Glutamatergic neuron (in vitro differentiated cells): ENCODE data around the gene DCUN1D3. TPM values are rescaled to one million over a fixed set of nuclear protein-coding genes. Genes with fewer than 3 reads are reported as not detected.

Source experiments
- DNase-seq: peaks from one replicate; pipeline ENCODE4 v3.0.0; 2022
- H3K27ac Mint-ChIP-seq: one replicate; pipeline ENCODE4 v1.8.0; 2020; ENCODE audit warnings: mild to moderate bottlenecking, mixed read lengths, inconsistent platforms; ENCODE audit not compliant: unreplicated experiment
- H3K27me3 Mint-ChIP-seq: one replicate; pipeline ENCODE4 v1.8.0; 2020; ENCODE audit warnings: mild to moderate bottlenecking, moderate library complexity, mixed read lengths, inconsistent platforms; ENCODE audit not compliant: unreplicated experiment
- H3K36me3 Mint-ChIP-seq: one replicate; pipeline ENCODE4 v1.8.0; 2020; ENCODE audit warnings: mild to moderate bottlenecking, mixed read lengths, inconsistent platforms; ENCODE audit not compliant: unreplicated experiment
- H3K4me1 Mint-ChIP-seq: one replicate; pipeline ENCODE4 v1.8.0; 2020; ENCODE audit warnings: mild to moderate bottlenecking, low read depth, mixed read lengths, inconsistent platforms; ENCODE audit not compliant: unreplicated experiment
- H3K4me3 Mint-ChIP-seq: one replicate; pipeline ENCODE4 v1.8.0; 2020; ENCODE audit warnings: mild to moderate bottlenecking, mixed read lengths, inconsistent platforms; ENCODE audit not compliant: unreplicated experiment
- H3K9me3 Mint-ChIP-seq: one replicate; pipeline ENCODE4 v1.8.0; 2020; ENCODE audit warnings: mild to moderate bottlenecking, moderate library complexity, mixed read lengths, inconsistent platforms; ENCODE audit not compliant: unreplicated experiment
- CTCF ChIP-seq: fragments of 200-600 bp; sonication (generic); IDR thresholded peaks from one replicate; pipeline ENCODE4 v1.5.0; 2021; ENCODE audit not compliant: partially characterized antibody, unreplicated experiment
- total RNA-seq: library from RNA; stranded (reverse); fragmentation: NEBNext Ultra II Directional; extraction: Animal tissue kit (Norgen Biotek cat#: 25700); gene quantifications from one replicate; pipeline ENCODE4 v1.2.1, GENCODE V29; 2021; ENCODE audit not compliant: unreplicated experiment

Gene DCUN1D3
- total RNA-seq, 1 donor from 2014 or later = 15.3 TPM

- H3K27ac Mint-ChIP-seq = no peak overlapping the region
Measured at GRCh38 chr16:20944861-20945574, 44.9 kb upstream of the DCUN1D3 start.

GRCh38 chr16:20942256-20942655, 42.1 kb upstream of the DCUN1D3 start:
- H3K27ac Mint-ChIP-seq = no peak overlapping the region
- no peaks in the 10 kb centered on the region for H3K36me3 Mint-ChIP-seq
- no peaks in the 10 kb centered on the region for H3K4me1 Mint-ChIP-seq
- H3K27me3 Mint-ChIP-seq = no peaks in the 10 kb centered on the region
- no peak for DNase-seq
- no peak overlapping the region for H3K4me3 Mint-ChIP-seq
- no peak for TF ChIP-seq CTCF
- no peaks in the 10 kb centered on the region for H3K9me3 Mint-ChIP-seq

More at GRCh38 chr16:20944861-20945574, 44.9 kb upstream of the DCUN1D3 start:
- H3K4me3 Mint-ChIP-seq = no peak overlapping the region
- no peaks in the 10 kb centered on the region for H3K9me3 Mint-ChIP-seq
- TF ChIP-seq CTCF = no peak
- H3K27me3 Mint-ChIP-seq = no peaks in the 10 kb centered on the region
- peaks cover 6% of the 10 kb centered on the region for H3K4me1 Mint-ChIP-seq
- no peaks in the 10 kb centered on the region for H3K36me3 Mint-ChIP-seq
- no peak for DNase-seq

- DNase-seq = no peak
- H3K4me3 Mint-ChIP-seq = no peak overlapping the region
- no peaks in the 10 kb centered on the region for H3K36me3 Mint-ChIP-seq
- no peaks in the 10 kb centered on the region for H3K9me3 Mint-ChIP-seq
- H3K27ac Mint-ChIP-seq = no peak overlapping the region
- no peak for TF ChIP-seq CTCF
- H3K27me3 Mint-ChIP-seq = no peaks in the 10 kb centered on the region
- H3K4me1 Mint-ChIP-seq = no peaks in the 10 kb centered on the region
Measured at GRCh38 chr16:20941636-20941926, 41.4 kb upstream of the DCUN1D3 start.

- no peak overlapping the region for H3K27ac Mint-ChIP-seq
- no peaks in the 10 kb centered on the region for H3K27me3 Mint-ChIP-seq
- DNase-seq = no peak
- H3K9me3 Mint-ChIP-seq = no peaks in the 10 kb centered on the region
- H3K36me3 Mint-ChIP-seq = no peaks in the 10 kb centered on the region
- H3K4me1 Mint-ChIP-seq = no peaks in the 10 kb centered on the region
- H3K4me3 Mint-ChIP-seq = no peak overlapping the region
- TF ChIP-seq CTCF = no peak
Measured at GRCh38 chr16:20940871-20941635, 40.9 kb upstream of the DCUN1D3 start.

GRCh38 chr16:20939611-20940010, 39.5 kb upstream of the DCUN1D3 start:
- no peaks in the 10 kb centered on the region for H3K27me3 Mint-ChIP-seq
- no peak overlapping the region for H3K4me3 Mint-ChIP-seq
- no peak for TF ChIP-seq CTCF
- DNase-seq = no peak
- H3K27ac Mint-ChIP-seq = no peak overlapping the region
- no peaks in the 10 kb centered on the region for H3K4me1 Mint-ChIP-seq
- no peaks in the 10 kb centered on the region for H3K9me3 Mint-ChIP-seq
- H3K36me3 Mint-ChIP-seq = no peaks in the 10 kb centered on the region
